CD1c-positive myeloid dendritic cell (primary cell): ENCODE results near the gene EPHB1.
"Not testable (repeated sequence)": the region's sequence is repeated elsewhere in the genome, so short reads cannot be mapped to it uniquely, and the experiment has no call there.

Source experiments
- DNase-seq: peaks from one replicate; pipeline ENCODE4 v3.0.0-alpha.2; 2016; ENCODE audit errors: extremely low spot score

Gene EPHB1

DNA sequence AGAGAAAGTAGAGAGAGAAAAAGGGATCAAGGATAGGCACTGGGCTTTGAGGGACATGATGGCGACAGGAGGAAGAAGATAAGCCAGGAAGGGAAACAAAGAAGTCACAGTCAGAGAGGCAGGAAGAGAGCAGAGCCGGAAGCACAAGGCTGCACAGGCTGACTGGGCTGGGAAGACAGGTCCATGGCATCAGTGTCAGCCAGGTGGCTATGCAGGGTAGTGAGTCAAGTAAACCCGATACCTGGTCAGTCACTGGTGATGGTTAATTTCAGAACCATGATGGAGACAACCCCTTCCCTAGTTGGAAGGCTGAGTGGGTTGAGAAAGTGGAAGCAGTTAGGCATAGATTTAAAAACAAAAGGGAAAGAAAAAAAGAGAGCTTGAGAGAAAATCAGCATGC, 203.8 kb downstream of the EPHB1 start:
- DNase-seq, result no peak

DNA sequence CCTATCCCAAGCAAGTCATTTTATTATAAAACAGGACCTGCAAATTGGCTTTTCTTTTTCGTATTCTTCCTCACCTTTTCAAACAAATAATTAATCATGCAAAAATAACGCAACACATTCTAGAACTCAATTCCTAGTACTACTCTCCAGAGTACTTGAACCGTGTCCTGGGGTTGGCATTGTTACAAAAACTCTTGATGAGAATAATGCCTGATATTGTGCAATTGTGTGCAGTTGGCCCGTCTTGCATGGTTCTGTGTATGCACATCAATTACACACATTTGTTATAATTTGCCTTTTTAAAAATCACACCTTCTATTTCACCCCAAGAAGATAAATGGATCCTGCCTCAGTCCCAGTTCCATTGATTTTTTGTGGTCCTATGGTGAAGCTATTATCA, 205.4 kb downstream of the EPHB1 start:
- no peak for DNase-seq

DNA sequence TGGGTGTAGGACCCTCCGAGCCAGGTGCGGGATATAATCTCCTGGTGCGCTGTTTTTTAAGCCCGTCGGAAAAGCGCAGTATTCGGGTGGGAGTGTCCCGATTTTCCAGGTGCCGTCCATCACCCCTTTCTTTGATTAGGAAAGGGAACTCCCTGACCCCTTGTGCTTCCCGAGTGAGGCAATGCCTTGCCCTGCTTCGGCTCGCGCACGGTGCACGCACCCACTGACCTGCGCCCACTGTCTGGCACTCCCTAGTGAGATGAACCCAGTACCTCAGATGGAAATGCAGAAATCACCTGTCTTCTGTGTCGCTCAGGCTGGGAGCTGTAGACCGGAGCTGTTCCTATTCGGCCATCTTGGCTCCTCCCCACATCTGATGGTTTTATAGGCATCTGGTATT, 210.6 kb downstream of the EPHB1 start:
- DNase-seq, result not testable (repeated sequence)

DNA sequence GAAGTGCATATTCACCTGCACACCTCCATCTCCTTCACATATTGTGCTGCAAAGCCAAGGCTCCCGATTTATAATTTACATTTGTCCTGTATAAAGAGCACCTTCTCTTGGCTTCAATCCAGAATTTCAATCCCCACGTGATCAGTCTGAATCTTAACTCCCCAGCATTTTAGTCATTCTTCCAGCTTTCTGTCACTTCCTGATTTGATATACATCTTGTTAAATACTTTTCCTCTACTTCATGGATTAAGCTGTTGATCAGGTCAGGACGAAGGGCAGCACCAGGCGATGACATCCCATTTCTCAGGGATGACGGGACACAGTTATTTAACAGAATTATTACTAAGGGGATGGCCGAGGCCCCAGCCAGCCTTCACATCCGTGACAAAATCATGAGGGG, 212.5 kb downstream of the EPHB1 start:
- no peak for DNase-seq

DNA sequence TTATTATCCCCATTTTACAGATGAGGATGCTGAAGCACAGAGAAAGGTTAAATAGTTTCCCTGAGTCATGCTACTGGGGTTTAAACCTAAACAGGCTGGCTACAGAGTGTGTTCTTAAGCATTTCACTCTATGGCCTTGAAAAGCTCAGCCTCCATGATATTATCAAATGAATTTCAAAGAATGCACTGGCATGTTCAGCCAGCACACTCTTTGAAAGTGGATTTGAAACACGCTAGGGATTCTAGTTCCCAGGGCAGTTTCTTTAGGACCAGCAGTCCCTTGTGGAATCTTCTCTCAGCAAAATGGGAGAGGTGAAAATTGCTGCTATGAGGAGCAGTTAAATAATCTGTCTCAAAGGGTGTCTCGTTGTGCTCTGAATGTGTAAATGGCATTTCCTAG, 213.3 kb downstream of the EPHB1 start:
- DNase-seq, result no peak

DNA sequence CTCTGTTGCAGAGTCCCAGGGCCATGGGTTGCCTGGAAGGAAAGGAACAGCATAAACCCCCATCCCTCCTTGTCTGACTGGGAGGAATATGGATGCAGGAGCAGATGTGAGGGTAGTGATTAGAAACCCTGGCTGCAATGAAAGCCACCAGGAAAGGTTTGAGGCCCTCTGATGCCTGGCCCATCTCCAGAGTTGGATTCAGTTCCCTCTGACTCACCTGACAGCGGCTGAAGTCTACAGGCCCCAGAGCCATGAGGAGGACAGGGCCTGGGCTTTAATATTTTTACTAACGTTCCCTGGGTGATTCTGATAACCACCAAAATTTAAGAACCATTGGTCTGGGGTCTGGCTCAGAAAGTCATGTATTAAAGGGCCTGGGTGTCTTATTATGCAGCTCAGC, 214.0 kb downstream of the EPHB1 start:
- no peak for DNase-seq

DNA sequence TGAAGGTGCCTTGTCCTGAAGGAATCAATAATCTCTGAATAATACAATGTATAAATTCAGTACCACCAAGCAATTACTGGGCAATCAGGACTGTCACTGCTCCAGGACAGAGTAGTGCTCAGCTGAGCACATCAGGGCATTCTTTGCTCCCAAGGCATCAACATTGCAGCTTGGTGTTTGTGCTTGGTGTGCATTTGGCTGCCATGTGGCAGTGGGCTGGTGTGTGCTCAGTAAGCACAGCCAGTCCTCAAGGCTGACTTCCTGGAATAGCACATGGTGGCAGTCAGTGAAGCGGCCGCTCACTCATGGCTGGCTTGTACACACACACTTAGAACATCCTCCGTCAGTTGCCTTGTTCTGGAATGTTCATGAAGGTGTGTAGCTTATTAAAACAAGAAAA, 217.0 kb downstream of the EPHB1 start:
- no peak for DNase-seq

DNA sequence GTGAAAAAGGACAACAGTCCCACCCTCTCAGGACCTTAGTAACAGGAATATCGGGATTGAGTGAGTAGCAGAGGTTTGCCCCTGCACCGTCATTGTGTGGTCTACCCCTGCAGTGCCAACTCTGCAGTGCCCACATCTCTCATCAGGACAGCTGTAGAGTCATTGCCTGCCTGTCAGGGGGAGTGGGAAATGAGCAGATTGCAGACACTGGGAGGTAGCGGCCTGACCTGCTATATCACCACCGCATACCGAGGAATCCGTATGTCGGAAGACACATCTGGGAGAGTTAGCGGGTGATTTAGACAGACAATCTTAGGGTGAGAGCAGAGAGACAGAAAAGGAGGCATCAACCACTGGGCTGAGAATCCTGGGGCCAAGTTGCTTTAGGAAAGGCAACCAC, 218.1 kb downstream of the EPHB1 start:
- DNase-seq, result no peak

DNA sequence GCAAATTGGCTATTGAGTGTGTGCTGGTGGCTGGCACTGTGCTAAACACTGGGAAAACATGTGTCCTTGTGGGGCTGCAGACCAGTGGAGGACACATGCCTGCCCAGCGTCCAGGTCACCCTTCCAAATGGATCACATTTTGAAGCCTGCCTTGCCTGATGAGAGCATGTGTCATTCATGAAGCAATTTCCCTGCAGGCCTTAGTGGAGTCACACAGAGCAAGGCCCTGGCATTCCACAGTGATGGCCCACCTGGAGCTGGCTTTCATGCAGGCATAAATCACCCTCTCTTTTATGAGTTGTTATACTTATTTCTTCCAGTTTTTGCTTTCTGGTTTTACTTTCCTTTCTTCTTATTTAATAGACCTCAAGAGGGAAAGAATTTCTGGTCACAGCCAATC, 219.5 kb downstream of the EPHB1 start:
- no peak for DNase-seq

DNA sequence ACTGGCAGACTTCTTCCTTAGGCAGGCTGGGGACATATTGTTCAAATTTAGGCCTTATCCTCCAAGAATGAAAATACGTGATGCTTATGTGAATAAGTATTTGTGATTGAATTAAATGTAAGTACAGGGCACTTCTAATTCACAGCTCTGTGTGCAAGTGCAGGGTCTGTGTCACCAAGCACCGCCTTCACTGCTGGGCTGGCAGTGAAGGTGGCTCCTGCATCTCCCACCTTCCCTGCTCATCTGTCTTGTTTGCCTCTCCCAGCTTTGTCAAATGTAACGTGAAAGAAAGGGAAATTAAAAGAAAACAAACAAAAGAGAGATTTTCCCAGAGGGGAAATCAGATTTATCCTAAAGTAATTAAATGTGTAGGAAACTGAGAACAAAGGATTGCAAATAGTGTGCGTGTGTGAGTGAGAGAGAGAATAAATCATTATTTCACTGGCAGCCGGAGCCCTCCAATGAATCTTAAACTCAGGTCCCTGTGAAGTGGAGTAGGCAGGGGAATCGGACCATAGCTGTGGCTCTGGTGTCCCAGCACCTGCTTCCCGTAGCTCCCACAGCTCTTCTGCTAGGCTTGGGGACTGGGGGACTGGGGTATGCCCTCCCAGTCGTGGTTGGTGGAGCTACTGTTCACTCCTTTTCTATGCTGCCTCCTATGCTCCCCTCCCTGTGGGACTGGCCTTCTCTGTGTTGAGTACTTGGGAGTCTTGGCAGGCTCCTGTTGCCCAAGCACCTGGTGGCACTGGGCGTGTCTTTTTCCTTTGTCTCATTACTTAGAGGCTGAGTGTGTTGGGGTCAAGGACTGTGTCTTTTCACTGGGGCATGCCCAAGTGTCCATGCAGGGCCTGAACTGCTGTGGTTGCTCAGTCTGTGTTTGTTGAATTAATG, 222.2 kb downstream of the EPHB1 start:
- no peak for DNase-seq

DNA sequence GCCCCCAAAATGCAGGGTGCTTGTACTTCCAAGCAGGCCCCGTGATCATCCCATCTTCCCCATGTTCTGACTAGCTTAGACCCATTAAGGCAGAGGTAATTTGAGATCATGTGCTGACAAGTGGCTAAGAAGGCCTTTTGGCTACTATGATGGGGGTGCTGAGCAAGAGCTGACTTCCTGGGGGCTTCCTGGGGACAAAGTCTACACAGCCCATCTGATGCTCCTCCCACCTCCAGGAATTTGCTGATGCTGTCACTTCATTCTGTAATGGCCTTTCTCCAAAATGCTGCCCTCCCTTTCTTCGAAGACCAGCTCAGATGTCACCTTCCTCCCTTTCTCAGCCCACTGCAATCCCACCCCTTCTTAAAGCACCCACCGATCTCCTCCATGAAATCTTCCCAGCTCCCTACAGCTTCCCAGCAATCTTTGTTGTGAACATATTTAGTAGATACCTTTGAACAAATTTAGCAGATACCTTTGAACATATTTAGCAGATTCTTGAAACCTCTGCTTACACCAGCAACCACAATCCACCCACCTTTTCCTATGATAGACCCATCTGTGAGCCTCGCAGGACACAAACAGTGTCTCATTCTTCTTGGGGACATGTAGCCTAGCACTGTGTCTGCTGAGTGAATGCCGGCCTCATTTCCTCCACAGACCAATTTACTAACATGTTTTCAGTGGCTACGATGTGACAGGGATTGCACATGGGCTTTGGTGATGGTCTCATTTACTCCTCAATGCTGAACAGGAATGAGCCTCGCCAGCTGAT, 223.3 kb downstream of the EPHB1 start:
- no peak for DNase-seq

DNA sequence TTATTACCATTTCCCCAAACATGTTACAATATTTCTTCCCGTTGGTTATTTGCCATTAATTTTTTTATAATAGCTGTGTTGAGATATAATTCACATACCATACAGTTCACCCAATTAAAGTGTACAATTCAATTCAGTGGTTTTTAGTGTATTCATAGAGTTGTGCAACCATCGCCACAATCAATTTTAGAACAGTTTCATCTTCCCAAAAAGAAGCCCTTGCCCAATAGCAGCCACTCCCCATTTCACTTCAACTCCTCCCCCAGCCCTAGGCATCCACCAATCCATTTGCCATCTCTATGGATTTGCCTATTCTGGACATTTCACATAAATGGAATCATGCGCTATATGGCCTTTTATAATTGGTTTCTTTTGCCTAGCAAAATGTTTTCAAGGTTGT, 225.1 kb downstream of the EPHB1 start:
- DNase-seq, result no peak

DNA sequence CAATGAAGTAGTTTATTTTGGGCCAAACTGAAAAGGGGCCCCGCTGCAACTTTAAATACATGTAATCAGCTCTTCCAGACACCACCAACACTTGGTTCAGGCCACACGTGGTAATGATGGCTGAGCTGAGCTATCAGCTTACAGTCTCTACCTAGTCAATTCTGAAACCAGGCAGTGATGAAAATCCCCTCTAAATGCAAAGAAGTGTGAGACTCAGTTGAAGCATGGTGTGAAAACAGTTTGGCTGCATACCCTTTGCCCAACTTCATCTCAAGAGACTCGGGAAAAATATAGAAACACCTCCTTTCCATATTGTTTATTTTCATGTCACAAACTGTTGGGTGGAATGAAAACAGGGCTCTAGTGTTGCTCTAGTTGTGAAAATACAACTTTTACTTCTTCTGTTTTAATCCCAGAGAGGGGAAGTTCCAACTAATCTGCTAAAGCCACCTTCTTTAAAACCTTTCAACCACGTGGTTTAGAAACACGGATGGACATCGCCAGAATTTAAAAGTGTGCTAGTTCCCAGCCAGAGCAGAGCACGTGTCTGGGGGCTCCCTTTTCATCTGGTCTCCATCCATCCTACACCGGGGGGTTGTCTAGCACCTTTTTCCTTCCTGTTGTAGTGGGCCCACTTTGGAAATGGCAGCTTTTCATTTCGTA, 229.1 kb downstream of the EPHB1 start:
- no peak for DNase-seq

DNA sequence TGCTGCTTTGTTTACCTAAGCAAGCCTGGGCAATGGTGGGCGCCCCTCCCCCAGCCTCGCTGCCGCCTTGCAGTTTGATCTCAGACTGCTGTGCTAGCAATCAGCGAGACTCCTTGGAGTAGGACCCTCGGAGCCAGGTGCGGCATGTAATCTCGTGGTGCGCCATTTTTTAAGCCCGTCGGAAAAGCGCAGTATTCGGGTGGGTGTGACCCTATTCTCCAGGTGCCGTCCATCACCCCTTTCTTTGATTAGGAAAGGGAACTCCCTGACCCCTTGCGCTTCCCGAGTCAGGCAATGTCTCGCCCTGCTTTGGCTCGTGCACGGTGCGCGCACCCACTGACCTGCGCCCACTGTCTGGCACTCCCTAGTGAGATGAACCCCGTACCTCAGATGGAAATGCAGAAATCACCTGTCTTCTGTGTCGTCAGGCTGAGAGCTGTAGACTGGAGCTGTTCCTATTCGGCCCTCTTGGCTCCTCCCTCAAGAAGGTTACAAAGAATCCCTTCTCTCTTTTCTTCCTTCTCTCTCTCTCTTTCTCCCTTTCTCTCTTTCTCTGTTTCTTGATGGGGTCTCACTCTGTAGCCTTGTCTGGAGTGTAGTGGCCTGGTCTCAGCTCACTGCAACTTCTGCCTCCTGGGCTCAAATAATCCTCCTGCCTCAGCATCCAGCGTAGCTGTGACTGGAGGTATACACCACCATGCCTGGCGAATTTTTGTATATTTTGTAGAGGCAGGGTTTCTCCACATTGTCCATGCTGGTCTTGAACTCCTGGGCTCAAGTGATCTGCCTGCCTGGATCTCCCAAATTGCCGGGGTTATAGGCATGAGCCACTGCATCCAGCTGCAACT, 235.9 kb downstream of the EPHB1 start:
- DNase-seq, result not testable (repeated sequence)

DNA sequence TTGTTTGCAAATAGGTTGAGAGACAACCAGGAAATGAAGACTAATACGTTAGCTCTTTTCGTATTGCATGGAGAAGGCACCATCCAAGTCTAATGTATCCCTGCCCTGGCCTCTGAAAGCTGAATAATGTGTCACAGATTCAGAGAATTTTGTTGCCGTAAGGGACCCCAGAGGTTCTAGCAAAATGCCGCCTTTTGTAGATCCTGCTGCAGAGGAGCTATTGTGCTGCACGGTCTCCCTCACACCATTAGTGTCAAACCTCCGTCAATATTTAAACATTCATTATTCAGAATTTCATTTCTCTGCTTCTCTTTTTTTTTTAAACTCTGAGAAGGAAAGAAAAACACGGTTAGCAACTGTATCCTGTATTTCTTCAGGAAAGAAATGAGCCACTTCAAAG, 238.7 kb downstream of the EPHB1 start:
- no peak for DNase-seq

DNA sequence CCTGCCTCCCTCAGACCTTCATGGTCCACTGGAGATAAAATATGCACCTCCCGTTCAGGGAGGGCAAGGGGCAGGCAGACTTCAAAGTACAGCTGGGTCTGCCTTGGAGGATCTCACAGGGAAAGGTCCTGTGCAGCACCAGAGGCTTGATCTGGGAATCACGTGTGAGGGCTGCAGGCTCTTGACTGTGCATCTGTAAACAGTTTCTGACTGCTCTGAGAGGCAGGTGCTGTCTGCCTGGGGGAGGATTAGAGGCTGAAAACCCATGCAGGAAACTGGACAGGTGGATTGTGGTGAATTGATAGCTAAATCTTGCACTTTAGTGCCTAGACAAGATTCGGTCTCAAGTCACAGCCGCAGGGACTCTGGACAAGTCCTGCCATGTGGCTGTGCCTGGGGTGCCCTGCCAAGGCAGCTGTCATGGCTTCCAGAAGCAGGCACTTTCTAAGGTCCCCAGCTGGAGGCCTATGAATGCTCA, 239.3 kb downstream of the EPHB1 start:
- no peak for DNase-seq

DNA sequence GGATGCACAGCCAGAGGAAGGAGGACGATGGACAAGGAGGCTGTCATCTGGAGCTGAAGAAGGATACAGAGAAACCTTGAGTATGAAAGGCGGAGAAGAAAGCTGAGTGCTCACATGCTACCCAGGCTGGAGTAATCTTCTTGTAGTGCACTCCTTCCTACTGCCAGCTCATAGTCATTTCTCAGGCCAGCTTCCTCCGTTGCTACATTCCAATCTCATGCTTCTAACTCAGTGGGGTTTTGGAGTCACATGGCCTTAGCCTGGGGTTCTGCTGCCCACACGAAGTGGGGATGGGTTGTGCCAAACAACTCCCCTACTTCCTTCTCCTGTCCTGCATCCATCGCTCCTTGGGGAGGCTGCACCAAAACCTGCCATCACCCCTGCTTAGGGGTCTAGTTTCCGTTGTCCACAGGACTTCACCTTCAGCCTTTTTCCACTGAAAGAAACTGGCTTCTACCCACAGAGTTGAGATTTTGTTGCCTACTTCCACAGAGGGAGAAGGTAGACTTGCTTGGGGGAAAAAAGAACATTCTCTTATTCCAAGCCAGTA, 239.9 kb downstream of the EPHB1 start:
- no peak for DNase-seq

DNA sequence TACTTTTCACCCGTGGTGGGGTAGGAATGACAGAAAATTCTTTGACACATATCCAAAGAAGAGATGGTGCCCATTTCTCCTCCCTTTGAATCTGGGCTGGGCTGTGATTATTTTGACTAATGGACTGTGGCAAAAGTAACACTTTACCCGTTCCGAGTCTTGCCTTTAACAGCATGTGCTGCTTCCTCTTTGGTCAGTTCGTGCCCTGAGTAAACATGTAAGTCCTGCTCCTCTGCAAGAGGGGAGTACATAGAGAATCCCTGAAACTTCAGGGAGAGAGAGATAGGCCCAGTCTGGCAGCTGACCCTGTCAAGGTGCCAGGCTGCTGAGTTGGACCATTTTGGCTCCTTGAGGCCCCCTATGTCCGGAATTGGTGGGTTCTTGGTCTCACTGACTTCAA, 243.1 kb downstream of the EPHB1 start:
- no peak for DNase-seq

DNA sequence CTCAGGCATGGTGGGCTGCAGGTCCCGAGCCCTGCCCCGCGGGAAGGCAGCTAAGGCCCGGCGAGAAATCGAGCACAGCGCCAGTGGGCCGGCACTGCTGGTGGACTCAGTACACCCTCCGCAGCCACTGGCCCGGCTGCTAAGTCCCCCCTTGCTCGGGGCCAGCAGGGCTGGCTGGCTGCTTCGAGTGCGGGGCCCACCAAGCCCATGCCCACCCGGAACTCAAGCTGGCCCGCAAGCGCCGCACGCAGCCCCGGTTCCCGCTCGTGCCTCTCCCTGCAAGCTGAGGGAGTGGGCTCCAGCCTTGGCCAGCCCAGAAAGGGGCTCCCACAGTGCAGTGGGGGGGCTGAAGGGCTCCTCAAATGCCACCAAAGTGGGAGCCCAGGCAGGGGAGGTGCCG, 244.5 kb downstream of the EPHB1 start:
- DNase-seq, result not testable (repeated sequence)

DNA sequence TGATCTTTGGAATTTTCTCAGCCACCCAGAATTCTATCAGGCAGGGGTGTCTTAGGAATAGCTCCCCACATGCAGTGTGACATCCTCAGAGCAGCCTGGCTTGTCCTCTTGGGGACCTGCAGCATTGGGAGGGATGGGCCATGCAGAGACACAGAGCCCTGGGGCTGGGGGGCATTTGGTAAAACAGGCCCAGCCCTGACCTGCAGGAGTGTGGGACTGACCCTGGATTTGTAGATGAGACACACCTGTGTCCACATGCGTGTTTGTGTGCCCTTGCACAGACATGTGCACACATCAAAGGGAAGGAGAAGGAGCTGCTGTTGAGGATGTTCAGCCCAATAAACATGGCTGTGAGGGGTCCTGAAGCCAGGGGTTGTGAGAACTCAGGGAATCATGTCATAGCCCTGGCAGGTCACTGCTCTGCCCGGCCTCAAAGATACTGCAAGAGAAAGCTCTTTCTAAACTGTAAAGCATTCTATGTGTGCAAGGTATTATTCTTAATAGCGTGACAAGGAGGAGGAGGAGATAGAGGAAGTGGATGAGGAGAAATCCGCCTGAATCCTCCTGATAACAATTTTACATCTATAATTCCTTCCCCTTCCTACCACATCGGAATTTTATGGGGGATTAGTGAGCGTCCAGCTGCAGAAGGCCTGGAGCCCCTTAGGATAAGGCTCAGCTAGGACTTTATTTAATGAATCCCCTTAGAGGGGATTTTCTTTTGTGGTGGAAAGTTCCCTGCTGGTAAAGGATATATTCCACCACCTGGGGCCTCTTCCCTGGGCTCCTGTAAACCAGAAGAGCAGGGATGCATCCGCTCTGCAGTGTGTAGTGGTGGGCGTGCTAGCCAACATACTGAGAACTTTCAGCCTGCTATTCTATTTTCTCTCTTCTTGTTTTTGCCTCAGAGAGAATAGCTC, 245.5 kb downstream of the EPHB1 start:
- no peak for DNase-seq
